GM23338 (cell line): ENCODE results near the gene LIAS.

Source experiments
- CREB1 ChIP-seq: fragments of 250-450 bp; sonication (Bioruptor Pico); IDR thresholded peaks from 2 replicates; pipeline ENCODE4 v1.5.0; 2020; ENCODE audit warnings: low read depth, mild to moderate bottlenecking, moderate library complexity
- EZH2 ChIP-seq: fragments of 200-600 bp; sonication (generic); IDR thresholded peaks from one replicate; pipeline ENCODE4 v1.8.0; 2017; ENCODE audit warnings: antibody characterized with exemption, mild to moderate bottlenecking, low read depth; ENCODE audit not compliant: unreplicated experiment
- EZH2phosphoT487 ChIP-seq: fragments of 200-600 bp; sonication (generic); IDR thresholded peaks from one replicate; pipeline ENCODE4 v1.8.1; 2018; ENCODE audit warnings: antibody characterized with exemption; ENCODE audit not compliant: unreplicated experiment
- JUNB ChIP-seq: IDR thresholded peaks from one replicate; pipeline ENCODE4 v1.6.1; 2016; ENCODE audit warnings: antibody characterized with exemption; ENCODE audit not compliant: unreplicated experiment
- NANOG ChIP-seq: IDR thresholded peaks from 2 replicates; pipeline ENCODE4 v1.6.1; 2016; ENCODE audit warnings: antibody characterized with exemption, borderline replicate concordance
- POLR2AphosphoS5 ChIP-seq: IDR thresholded peaks from 2 replicates; pipeline ENCODE4 v1.6.1; 2016; ENCODE audit warnings: antibody characterized with exemption, low read depth
- STAT1 ChIP-seq: IDR thresholded peaks from one replicate; pipeline ENCODE4 v1.6.1; 2016; ENCODE audit warnings: antibody characterized with exemption; ENCODE audit not compliant: unreplicated experiment
- ZNF114 ChIP-seq: fragments of 250-450 bp; sonication (Bioruptor Pico); IDR thresholded peaks from 2 replicates; pipeline ENCODE4 v1.5.0; 2020; ENCODE audit warnings: mild to moderate bottlenecking, moderate library complexity
- TF ChIP-seq, protein P1 (sequence below), 2 experiments: fragments of 200-600 bp in 1 of 2; sonication (generic) in 1 of 2; conservative IDR thresholded peaks; 2 replicates each; pipeline versions ENCODE4 v1.5.1 to v1.6.1; 2016 to 2017; ENCODE audit warnings: antibody characterized with exemption in 2 of 2, low read depth in 2 of 2, mild to moderate bottlenecking in 2 of 2, moderate library complexity in 1 of 2
- TF ChIP-seq, protein P2 (sequence below): IDR thresholded peaks from one replicate; pipeline ENCODE4 v1.6.1; 2018; ENCODE audit warnings: antibody characterized with exemption; ENCODE audit not compliant: unreplicated experiment
- TF ChIP-seq, protein P3 (sequence below): IDR thresholded peaks from 2 replicates; pipeline ENCODE4 v1.6.1; 2016; ENCODE audit warnings: antibody characterized with exemption
- TF ChIP-seq, protein P4 (sequence below): fragments of 250-450 bp; sonication (Bioruptor Pico); IDR thresholded peaks from 2 replicates; pipeline ENCODE4 v1.5.0; 2020; ENCODE audit warnings: mild to moderate bottlenecking, moderate library complexity

DNA sequence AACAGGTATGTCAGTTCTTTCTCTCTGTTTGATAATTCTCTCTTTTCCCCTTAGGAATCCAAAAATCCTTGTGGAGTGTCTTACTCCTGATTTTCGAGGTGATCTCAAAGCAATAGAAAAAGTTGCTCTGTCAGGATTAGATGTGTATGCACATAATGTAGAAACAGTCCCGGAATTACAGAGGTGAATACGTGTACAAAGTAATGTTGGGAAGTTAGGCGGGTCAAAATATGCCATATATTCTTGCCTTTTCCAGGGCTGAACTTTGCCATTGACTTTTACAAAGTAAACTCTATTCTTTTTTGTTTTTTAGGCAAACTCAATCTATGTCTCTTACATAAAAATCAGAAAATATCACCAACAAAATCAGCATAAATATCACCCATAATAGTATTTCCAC is 8.6 kb downstream of the LIAS start:
- TF ChIP-seq POLR2AphosphoS5 (no peak), EZH2 (no peak), STAT1 (no peak), EZH2phosphoT487 (no peak), JUNB (no peak), CREB1 (CRISPR knock-in tag) (no peak), NANOG (no peak), ZNF114 (CRISPR knock-in tag) (no peak)
- TF ChIP-seq, protein P1, sequence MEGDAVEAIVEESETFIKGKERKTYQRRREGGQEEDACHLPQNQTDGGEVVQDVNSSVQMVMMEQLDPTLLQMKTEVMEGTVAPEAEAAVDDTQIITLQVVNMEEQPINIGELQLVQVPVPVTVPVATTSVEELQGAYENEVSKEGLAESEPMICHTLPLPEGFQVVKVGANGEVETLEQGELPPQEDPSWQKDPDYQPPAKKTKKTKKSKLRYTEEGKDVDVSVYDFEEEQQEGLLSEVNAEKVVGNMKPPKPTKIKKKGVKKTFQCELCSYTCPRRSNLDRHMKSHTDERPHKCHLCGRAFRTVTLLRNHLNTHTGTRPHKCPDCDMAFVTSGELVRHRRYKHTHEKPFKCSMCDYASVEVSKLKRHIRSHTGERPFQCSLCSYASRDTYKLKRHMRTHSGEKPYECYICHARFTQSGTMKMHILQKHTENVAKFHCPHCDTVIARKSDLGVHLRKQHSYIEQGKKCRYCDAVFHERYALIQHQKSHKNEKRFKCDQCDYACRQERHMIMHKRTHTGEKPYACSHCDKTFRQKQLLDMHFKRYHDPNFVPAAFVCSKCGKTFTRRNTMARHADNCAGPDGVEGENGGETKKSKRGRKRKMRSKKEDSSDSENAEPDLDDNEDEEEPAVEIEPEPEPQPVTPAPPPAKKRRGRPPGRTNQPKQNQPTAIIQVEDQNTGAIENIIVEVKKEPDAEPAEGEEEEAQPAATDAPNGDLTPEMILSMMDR (conservative IDR thresholded peaks at IDR 0.05; ENCODE audit: low read depth in 2 of 2), result no peak
- TF ChIP-seq, protein P2, sequence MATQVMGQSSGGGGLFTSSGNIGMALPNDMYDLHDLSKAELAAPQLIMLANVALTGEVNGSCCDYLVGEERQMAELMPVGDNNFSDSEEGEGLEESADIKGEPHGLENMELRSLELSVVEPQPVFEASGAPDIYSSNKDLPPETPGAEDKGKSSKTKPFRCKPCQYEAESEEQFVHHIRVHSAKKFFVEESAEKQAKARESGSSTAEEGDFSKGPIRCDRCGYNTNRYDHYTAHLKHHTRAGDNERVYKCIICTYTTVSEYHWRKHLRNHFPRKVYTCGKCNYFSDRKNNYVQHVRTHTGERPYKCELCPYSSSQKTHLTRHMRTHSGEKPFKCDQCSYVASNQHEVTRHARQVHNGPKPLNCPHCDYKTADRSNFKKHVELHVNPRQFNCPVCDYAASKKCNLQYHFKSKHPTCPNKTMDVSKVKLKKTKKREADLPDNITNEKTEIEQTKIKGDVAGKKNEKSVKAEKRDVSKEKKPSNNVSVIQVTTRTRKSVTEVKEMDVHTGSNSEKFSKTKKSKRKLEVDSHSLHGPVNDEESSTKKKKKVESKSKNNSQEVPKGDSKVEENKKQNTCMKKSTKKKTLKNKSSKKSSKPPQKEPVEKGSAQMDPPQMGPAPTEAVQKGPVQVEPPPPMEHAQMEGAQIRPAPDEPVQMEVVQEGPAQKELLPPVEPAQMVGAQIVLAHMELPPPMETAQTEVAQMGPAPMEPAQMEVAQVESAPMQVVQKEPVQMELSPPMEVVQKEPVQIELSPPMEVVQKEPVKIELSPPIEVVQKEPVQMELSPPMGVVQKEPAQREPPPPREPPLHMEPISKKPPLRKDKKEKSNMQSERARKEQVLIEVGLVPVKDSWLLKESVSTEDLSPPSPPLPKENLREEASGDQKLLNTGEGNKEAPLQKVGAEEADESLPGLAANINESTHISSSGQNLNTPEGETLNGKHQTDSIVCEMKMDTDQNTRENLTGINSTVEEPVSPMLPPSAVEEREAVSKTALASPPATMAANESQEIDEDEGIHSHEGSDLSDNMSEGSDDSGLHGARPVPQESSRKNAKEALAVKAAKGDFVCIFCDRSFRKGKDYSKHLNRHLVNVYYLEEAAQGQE, result no peak
- TF ChIP-seq, protein P3, sequence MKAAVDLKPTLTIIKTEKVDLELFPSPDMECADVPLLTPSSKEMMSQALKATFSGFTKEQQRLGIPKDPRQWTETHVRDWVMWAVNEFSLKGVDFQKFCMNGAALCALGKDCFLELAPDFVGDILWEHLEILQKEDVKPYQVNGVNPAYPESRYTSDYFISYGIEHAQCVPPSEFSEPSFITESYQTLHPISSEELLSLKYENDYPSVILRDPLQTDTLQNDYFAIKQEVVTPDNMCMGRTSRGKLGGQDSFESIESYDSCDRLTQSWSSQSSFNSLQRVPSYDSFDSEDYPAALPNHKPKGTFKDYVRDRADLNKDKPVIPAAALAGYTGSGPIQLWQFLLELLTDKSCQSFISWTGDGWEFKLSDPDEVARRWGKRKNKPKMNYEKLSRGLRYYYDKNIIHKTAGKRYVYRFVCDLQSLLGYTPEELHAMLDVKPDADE, result no peak
- TF ChIP-seq, protein P4, sequence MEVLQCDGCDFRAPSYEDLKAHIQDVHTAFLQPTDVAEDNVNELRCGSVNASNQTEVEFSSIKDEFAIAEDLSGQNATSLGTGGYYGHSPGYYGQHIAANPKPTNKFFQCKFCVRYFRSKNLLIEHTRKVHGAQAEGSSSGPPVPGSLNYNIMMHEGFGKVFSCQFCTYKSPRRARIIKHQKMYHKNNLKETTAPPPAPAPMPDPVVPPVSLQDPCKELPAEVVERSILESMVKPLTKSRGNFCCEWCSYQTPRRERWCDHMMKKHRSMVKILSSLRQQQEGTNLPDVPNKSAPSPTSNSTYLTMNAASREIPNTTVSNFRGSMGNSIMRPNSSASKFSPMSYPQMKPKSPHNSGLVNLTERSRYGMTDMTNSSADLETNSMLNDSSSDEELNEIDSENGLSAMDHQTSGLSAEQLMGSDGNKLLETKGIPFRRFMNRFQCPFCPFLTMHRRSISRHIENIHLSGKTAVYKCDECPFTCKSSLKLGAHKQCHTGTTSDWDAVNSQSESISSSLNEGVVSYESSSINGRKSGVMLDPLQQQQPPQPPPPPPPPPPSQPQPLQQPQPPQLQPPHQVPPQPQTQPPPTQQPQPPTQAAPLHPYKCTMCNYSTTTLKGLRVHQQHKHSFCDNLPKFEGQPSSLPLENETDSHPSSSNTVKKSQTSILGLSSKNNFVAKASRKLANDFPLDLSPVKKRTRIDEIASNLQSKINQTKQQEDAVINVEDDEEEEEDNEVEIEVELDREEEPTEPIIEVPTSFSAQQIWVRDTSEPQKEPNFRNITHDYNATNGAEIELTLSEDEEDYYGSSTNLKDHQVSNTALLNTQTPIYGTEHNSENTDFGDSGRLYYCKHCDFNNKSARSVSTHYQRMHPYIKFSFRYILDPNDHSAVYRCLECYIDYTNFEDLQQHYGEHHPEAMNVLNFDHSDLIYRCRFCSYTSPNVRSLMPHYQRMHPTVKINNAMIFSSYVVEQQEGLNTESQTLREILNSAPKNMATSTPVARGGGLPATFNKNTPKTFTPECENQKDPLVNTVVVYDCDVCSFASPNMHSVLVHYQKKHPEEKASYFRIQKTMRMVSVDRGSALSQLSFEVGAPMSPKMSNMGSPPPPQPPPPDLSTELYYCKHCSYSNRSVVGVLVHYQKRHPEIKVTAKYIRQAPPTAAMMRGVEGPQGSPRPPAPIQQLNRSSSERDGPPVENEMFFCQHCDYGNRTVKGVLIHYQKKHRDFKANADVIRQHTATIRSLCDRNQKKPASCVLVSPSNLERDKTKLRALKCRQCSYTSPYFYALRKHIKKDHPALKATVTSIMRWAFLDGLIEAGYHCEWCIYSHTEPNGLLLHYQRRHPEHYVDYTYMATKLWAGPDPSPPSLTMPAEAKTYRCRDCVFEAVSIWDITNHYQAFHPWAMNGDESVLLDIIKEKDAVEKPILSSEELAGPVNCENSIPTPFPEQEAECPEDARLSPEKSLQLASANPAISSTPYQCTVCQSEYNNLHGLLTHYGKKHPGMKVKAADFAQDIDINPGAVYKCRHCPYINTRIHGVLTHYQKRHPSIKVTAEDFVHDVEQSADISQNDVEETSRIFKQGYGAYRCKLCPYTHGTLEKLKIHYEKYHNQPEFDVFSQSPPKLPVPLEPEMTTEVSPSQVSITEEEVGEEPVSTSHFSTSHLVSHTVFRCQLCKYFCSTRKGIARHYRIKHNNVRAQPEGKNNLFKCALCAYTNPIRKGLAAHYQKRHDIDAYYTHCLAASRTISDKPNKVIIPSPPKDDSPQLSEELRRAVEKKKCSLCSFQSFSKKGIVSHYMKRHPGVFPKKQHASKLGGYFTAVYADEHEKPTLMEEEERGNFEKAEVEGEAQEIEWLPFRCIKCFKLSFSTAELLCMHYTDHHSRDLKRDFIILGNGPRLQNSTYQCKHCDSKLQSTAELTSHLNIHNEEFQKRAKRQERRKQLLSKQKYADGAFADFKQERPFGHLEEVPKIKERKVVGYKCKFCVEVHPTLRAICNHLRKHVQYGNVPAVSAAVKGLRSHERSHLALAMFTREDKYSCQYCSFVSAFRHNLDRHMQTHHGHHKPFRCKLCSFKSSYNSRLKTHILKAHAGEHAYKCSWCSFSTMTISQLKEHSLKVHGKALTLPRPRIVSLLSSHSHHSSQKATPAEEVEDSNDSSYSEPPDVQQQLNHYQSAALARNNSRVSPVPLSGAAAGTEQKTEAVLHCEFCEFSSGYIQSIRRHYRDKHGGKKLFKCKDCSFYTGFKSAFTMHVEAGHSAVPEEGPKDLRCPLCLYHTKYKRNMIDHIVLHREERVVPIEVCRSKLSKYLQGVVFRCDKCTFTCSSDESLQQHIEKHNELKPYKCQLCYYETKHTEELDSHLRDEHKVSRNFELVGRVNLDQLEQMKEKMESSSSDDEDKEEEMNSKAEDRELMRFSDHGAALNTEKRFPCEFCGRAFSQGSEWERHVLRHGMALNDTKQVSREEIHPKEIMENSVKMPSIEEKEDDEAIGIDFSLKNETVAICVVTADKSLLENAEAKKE (CRISPR knock-in tag), result no peak
